Right renal pelvis (tissue), 4 donors: Measurements from ENCODE around the gene HOMER1. TPM values are rescaled to one million over a fixed set of nuclear protein-coding genes. Genes with fewer than 3 reads are reported as not detected.

Experiments used
- DNase-seq, 4 donors: peaks; one replicate each; pipeline ENCODE4 v3.0.0-alpha.2; 2013; ENCODE audit warnings: low read depth in 4 of 4, low spot score in 3 of 4, missing footprints in 1 of 4
- polyA plus RNA-seq, 4 donors: library from polyadenylated mRNA; unstranded; fragments of 120-200 nt; gene quantifications; one replicate each; pipeline ENCODE4 v1.2.1, GENCODE V29; 2013; ENCODE audit not compliant: insufficient read length in 4 of 4

HOMER1 gene
- polyA plus RNA-seq, 4 donors, result 19.6 to 24.5 (median 23.2) TPM

- DNase-seq, result no peak
Observed at GRCh38 chr5:79333852-79334557, 179.9 kb downstream of the HOMER1 start.

- DNase-seq, result no peak
Observed at GRCh38 chr5:79330071-79330470, 183.9 kb downstream of the HOMER1 start.

- DNase-seq, result no peak
Observed at GRCh38 chr5:79329453-79329852, 184.5 kb downstream of the HOMER1 start.

Other genes starting within 250 kb of the HOMER1 start
- 10 to 100 TPM; 46.6 to 66.3 (median 55.8) TPM for gene TENT2, start 98.3 kb upstream of the HOMER1 start, polyA plus RNA-seq
- gene CMYA5, start 175.7 kb upstream of the HOMER1 start, polyA plus RNA-seq, result 10 to 100 TPM; 16.0 to 20.1 (median 16.8) TPM